HepG2 (cell line): ENCODE data around the gene KRT27. TPM values are rescaled to one million over a fixed set of nuclear protein-coding genes. Genes with fewer than 3 reads are reported as not detected.

ENCODE experiments used
- ATAD3A ChIP-seq: sonication (generic); formaldehyde crosslinking; IDR thresholded peaks from 2 replicates; pipeline ENCODE4 v1.4.0; 2020; ENCODE audit warnings: missing genetic modification reagents
- CENPT ChIP-seq: sonication (generic); formaldehyde crosslinking; IDR thresholded peaks from 2 replicates; pipeline ENCODE4 v1.8.0; 2022; ENCODE audit warnings: low read depth, mild to moderate bottlenecking, moderate library complexity, missing genetic modification reagents
- HDAC1 ChIP-seq: sonication (generic); formaldehyde crosslinking; IDR thresholded peaks from 2 replicates; pipeline ENCODE4 v1.5.1; 2020; ENCODE audit warnings: mild to moderate bottlenecking, missing genetic modification reagents
- MEF2D ChIP-seq: sonication (generic); formaldehyde crosslinking; IDR thresholded peaks from 2 replicates; pipeline ENCODE4 v1.5.1; 2020; ENCODE audit warnings: mild to moderate bottlenecking, missing genetic modification reagents
- NFATC3 ChIP-seq: sonication (generic); formaldehyde crosslinking; IDR thresholded peaks from 2 replicates; pipeline ENCODE4 v1.5.1; 2020; ENCODE audit warnings: mild to moderate bottlenecking, missing genetic modification reagents
- NFIC ChIP-seq: IDR thresholded peaks from 2 replicates; pipeline ENCODE4 v1.6.1; 2012; ENCODE audit warnings: mild to moderate bottlenecking, low read length, inconsistent platforms
- NONO ChIP-seq, 2 experiments: fragments of 450-650 bp in 1 of 2; sonication (generic) in 1 of 2; formaldehyde crosslinking in 1 of 2; IDR thresholded peaks in 1 of 2; conservative IDR thresholded peaks in 1 of 2; 2 replicates each; pipeline versions ENCODE4 v1.6.1 to v1.8.0; 2017 to 2022; ENCODE audit warnings: mild to moderate bottlenecking in 1 of 2, missing genetic modification reagents in 1 of 2, moderate library complexity in 1 of 2
- POLR2A ChIP-seq, 2 experiments: IDR thresholded peaks; 2 replicates each; pipeline ENCODE4 v1.6.1; 2011; ENCODE audit warnings: low read depth in 2 of 2, low read length in 2 of 2, mild to moderate bottlenecking in 1 of 2, moderate library complexity in 1 of 2; ENCODE audit not compliant: insufficient read depth in 1 of 2
- SOX6 ChIP-seq, 2 experiments: fragments of 450-650 bp in 1 of 2; sonication (generic) in 1 of 2; formaldehyde crosslinking in 1 of 2; IDR thresholded peaks; 2 replicates each; pipeline versions ENCODE4 v1.4.0 to v1.6.1; 2017 to 2020; ENCODE audit warnings: antibody characterized with exemption in 1 of 2, mild to moderate bottlenecking in 1 of 2, missing genetic modification reagents in 1 of 2
- TCF7 ChIP-seq: sonication (generic); IDR thresholded peaks from 2 replicates; pipeline ENCODE4 v1.6.1; 2016; ENCODE audit warnings: antibody characterized with exemption, low read depth
- ZC3H4 ChIP-seq: sonication (generic); formaldehyde crosslinking; IDR thresholded peaks from 2 replicates; pipeline ENCODE4 v1.4.0; 2020; ENCODE audit warnings: missing genetic modification reagents, borderline replicate concordance
- ZKSCAN8 ChIP-seq: IDR thresholded peaks from 2 replicates; pipeline ENCODE4 v1.6.1; 2016; ENCODE audit warnings: borderline replicate concordance, missing genetic modification reagents, missing compliant biosample characterization
- ZMAT5 ChIP-seq: sonication (generic); formaldehyde crosslinking; IDR thresholded peaks from 2 replicates; pipeline ENCODE4 v1.5.0; 2020; ENCODE audit warnings: mild to moderate bottlenecking, low read depth, missing genetic modification reagents, borderline replicate concordance
- ZMYM3 ChIP-seq: sonication (generic); formaldehyde crosslinking; IDR thresholded peaks from 2 replicates; pipeline ENCODE4 v1.5.1; 2020; ENCODE audit warnings: mild to moderate bottlenecking, missing genetic modification reagents
- ZNF20 ChIP-seq: sonication (generic); formaldehyde crosslinking; IDR thresholded peaks from 2 replicates; pipeline ENCODE4 v1.4.0; 2020; ENCODE audit warnings: mild to moderate bottlenecking, moderate library complexity, missing genetic modification reagents
- ZNF577 ChIP-seq: sonication (generic); formaldehyde crosslinking; IDR thresholded peaks from 2 replicates; pipeline ENCODE4 v1.4.0; 2020; ENCODE audit warnings: mild to moderate bottlenecking, low read depth, missing genetic modification reagents, borderline replicate concordance
- ZNF703 ChIP-seq: sonication (generic); formaldehyde crosslinking; IDR thresholded peaks from 2 replicates; pipeline ENCODE4 v1.5.1; 2020; ENCODE audit warnings: missing genetic modification reagents, mild to moderate bottlenecking, moderate library complexity, borderline replicate concordance
- polyA plus RNA-seq, 8 experiments: library from polyadenylated mRNA; depleted of rRNA in 3 of 8; stranded (reverse) in 7 of 8; unstranded in 1 of 8; fragments of >200 nt; fragmentation: Illumina TruSeq in 4 of 8; extraction: Trizol in 4 of 8; gene quantifications; 2 replicates each; pipeline versions ENCODE4 v1.2.1 to v1.2.3, GENCODE V29; 2011 to 2016; ENCODE audit warnings: low read depth in 4 of 8, missing spikeins in 1 of 8, mixed read lengths in 1 of 8; ENCODE audit not compliant: insufficient read depth in 1 of 8
- total RNA-seq, 5 experiments: library from RNA; depleted of rRNA; stranded (reverse); fragments of >200 nt; fragmentation: Illumina TruSeq; extraction: Trizol; gene quantifications; 2 replicates each; pipeline ENCODE4 v1.2.3, GENCODE V29; 2016; ENCODE audit warnings: low read depth in 1 of 5
- TF ChIP-seq, protein P1 (sequence below): sonication (generic); formaldehyde crosslinking; IDR thresholded peaks from 2 replicates; pipeline ENCODE4 v1.4.0; 2020; ENCODE audit warnings: mild to moderate bottlenecking, missing genetic modification reagents
- TF ChIP-seq, protein P2 (sequence below): sonication (generic); formaldehyde crosslinking; conservative IDR thresholded peaks from 2 replicates; pipeline ENCODE4 v1.4.0; 2020; ENCODE audit warnings: missing genetic modification reagents
- TF ChIP-seq, protein P3 (sequence below): sonication (generic); formaldehyde crosslinking; IDR thresholded peaks from 2 replicates; pipeline ENCODE4 v1.4.0; 2020; ENCODE audit warnings: missing genetic modification reagents, borderline replicate concordance
- TF ChIP-seq, protein P4 (sequence below), 2 experiments: IDR thresholded peaks; 2 replicates each; pipeline ENCODE4 v1.6.1; 2011 to 2012; ENCODE audit warnings: low read length in 2 of 2, borderline replicate concordance in 1 of 2, low read depth in 1 of 2, mild to moderate bottlenecking in 1 of 2, moderate library complexity in 1 of 2

KRT27 gene
- total and polyA plus RNA-seq, 2 of the 13 experiments (the other 11 are each of a cell fraction or from before 2014, with no cell fraction given): not detected

GRCh38 chr17:40818733-40819527 lies 36.6 kb upstream of the KRT27 start (continued):
- TF ChIP-seq ZNF20 (CRISPR knock-in tag) (no peak), POLR2A (IDR thresholded peaks at IDR 0.05; ENCODE audit: insufficient read depth in 1 of 2, low read depth in 2 of 2, low read length in 2 of 2) (peak; percentile 72 to 76), ZNF703 (CRISPR knock-in tag) (no peak), MEF2D (CRISPR knock-in tag) (no peak), HDAC1 (CRISPR knock-in tag) (no peak), ATAD3A (CRISPR knock-in tag) (no peak), TCF7 (no peak), NFIC (no peak), ZMAT5 (CRISPR knock-in tag) (no peak), ZC3H4 (CRISPR knock-in tag) (no peak), NONO (IDR thresholded peaks at IDR 0.05) (no peak), NONO (CRISPR knock-in tag; conservative IDR thresholded peaks at IDR 0.05) (no peak), NFATC3 (no peak), ZKSCAN8 (CRISPR knock-in tag) (0 out of 2 replicates have a peak, but pooled peaks have one; percentile 8), ZNF577 (CRISPR knock-in tag) (no peak), SOX6 (IDR thresholded peaks at IDR 0.05) (no peak), SOX6 (CRISPR knock-in tag; IDR thresholded peaks at IDR 0.05) (0 out of 2 replicates have a peak, but pooled peaks have one; percentile 13), ZMYM3 (CRISPR knock-in tag) (no peak), CENPT (CRISPR knock-in tag) (0 out of 2 replicates have a peak, but pooled peaks have one; percentile 56)
- TF ChIP-seq, protein P1, sequence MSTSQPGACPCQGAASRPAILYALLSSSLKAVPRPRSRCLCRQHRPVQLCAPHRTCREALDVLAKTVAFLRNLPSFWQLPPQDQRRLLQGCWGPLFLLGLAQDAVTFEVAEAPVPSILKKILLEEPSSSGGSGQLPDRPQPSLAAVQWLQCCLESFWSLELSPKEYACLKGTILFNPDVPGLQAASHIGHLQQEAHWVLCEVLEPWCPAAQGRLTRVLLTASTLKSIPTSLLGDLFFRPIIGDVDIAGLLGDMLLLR (CRISPR knock-in tag): no peak
- TF ChIP-seq, protein P2, sequence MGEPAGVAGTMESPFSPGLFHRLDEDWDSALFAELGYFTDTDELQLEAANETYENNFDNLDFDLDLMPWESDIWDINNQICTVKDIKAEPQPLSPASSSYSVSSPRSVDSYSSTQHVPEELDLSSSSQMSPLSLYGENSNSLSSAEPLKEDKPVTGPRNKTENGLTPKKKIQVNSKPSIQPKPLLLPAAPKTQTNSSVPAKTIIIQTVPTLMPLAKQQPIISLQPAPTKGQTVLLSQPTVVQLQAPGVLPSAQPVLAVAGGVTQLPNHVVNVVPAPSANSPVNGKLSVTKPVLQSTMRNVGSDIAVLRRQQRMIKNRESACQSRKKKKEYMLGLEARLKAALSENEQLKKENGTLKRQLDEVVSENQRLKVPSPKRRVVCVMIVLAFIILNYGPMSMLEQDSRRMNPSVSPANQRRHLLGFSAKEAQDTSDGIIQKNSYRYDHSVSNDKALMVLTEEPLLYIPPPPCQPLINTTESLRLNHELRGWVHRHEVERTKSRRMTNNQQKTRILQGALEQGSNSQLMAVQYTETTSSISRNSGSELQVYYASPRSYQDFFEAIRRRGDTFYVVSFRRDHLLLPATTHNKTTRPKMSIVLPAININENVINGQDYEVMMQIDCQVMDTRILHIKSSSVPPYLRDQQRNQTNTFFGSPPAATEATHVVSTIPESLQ (CRISPR knock-in tag): no peak
- TF ChIP-seq, protein P3, sequence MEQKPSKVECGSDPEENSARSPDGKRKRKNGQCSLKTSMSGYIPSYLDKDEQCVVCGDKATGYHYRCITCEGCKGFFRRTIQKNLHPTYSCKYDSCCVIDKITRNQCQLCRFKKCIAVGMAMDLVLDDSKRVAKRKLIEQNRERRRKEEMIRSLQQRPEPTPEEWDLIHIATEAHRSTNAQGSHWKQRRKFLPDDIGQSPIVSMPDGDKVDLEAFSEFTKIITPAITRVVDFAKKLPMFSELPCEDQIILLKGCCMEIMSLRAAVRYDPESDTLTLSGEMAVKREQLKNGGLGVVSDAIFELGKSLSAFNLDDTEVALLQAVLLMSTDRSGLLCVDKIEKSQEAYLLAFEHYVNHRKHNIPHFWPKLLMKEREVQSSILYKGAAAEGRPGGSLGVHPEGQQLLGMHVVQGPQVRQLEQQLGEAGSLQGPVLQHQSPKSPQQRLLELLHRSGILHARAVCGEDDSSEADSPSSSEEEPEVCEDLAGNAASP (CRISPR knock-in tag): 0 out of 2 replicates have a peak, but pooled peaks have one; percentile 21
- TF ChIP-seq, protein P4, sequence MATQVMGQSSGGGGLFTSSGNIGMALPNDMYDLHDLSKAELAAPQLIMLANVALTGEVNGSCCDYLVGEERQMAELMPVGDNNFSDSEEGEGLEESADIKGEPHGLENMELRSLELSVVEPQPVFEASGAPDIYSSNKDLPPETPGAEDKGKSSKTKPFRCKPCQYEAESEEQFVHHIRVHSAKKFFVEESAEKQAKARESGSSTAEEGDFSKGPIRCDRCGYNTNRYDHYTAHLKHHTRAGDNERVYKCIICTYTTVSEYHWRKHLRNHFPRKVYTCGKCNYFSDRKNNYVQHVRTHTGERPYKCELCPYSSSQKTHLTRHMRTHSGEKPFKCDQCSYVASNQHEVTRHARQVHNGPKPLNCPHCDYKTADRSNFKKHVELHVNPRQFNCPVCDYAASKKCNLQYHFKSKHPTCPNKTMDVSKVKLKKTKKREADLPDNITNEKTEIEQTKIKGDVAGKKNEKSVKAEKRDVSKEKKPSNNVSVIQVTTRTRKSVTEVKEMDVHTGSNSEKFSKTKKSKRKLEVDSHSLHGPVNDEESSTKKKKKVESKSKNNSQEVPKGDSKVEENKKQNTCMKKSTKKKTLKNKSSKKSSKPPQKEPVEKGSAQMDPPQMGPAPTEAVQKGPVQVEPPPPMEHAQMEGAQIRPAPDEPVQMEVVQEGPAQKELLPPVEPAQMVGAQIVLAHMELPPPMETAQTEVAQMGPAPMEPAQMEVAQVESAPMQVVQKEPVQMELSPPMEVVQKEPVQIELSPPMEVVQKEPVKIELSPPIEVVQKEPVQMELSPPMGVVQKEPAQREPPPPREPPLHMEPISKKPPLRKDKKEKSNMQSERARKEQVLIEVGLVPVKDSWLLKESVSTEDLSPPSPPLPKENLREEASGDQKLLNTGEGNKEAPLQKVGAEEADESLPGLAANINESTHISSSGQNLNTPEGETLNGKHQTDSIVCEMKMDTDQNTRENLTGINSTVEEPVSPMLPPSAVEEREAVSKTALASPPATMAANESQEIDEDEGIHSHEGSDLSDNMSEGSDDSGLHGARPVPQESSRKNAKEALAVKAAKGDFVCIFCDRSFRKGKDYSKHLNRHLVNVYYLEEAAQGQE (IDR thresholded peaks at IDR 0.05; ENCODE audit: borderline replicate concordance in 1 of 2, low read depth in 1 of 2, low read length in 2 of 2): no peak
